Keratinocyte (primary cell): ENCODE results near the gene AJM1.

Source experiments
- EZH2 ChIP-seq: IDR thresholded peaks from one replicate; pipeline ENCODE4 v1.6.1; 2012; ENCODE audit warnings: inconsistent platforms, mild to moderate bottlenecking, low read length, moderate library complexity
- TF ChIP-seq, protein P1 (sequence below), 3 experiments: IDR thresholded peaks in 1 of 3; conservative IDR thresholded peaks in 1 of 3; optimal IDR thresholded peaks in 1 of 3; 2 replicates in 2 of 3; 3 replicates in 1 of 3; pipeline versions ENCODE3 to v1.5.1; 2011; ENCODE audit warnings: low read length in 3 of 3, mild to moderate bottlenecking in 3 of 3, moderate library complexity in 2 of 3, control low read depth in 1 of 3, inconsistent platforms in 1 of 3; ENCODE audit not compliant: insufficient read depth in 2 of 3; ENCODE audit errors: extremely low read depth in 1 of 3

DNA sequence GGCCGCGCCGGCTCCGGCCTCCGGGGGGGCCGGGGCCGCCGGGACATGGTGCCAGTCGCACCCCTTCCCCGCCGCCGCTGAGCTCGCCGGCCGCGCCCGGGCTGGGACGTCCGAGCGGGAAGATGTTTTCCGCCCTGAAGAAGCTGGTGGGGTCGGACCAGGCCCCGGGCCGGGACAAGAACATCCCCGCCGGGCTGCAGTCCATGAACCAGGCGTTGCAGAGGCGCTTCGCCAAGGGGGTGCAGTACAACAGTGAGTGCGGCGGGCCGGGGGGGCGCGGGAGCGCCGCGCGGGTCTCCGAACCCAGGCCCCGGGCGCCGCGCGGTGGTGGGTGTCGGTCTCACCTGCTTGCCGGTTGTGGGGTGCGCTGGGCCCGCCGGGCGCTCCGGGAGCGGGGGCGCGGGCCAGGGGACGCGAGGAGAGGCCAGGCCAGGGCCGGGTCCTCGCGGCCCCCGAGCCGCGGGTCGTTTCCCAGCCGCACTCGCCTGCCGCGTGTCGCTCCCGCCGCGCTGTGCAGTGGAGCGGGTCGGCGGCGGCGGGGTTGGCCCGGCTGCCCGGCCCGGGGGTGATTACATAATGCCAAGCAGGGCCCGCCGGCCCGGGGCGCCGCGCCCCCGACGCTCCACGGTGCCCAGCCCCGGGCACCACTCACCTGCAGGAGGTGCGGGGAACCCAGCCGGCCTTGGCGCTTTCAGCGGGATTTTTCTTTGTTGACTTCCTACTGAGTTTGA lies 34.0 kb upstream of the AJM1 start:
- TF ChIP-seq, protein P1, sequence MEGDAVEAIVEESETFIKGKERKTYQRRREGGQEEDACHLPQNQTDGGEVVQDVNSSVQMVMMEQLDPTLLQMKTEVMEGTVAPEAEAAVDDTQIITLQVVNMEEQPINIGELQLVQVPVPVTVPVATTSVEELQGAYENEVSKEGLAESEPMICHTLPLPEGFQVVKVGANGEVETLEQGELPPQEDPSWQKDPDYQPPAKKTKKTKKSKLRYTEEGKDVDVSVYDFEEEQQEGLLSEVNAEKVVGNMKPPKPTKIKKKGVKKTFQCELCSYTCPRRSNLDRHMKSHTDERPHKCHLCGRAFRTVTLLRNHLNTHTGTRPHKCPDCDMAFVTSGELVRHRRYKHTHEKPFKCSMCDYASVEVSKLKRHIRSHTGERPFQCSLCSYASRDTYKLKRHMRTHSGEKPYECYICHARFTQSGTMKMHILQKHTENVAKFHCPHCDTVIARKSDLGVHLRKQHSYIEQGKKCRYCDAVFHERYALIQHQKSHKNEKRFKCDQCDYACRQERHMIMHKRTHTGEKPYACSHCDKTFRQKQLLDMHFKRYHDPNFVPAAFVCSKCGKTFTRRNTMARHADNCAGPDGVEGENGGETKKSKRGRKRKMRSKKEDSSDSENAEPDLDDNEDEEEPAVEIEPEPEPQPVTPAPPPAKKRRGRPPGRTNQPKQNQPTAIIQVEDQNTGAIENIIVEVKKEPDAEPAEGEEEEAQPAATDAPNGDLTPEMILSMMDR (optimal IDR thresholded peaks at IDR 0.05 in 1 of 3, IDR thresholded peaks at IDR 0.05 in 1 of 3, conservative IDR thresholded peaks at IDR 0.05 in 1 of 3; ENCODE audit: extremely low read depth in 1 of 3, insufficient read depth in 2 of 3, low read length in 3 of 3), result no peak
- no peak for TF ChIP-seq EZH2
